Measurements from ENCODE around the gene CACNB3.
"Not testable (repeated sequence)": the region's sequence is repeated elsewhere in the genome, so short reads cannot be mapped to it uniquely, and the experiment has no call there.

Gene CACNB3

GRCh38 chr12:48859607-48860006, 41.3 kb downstream of the CACNB3 start:
- no peak for DNase-seq
- Mint-ChIP-seq H3K36me3 (ENCODE audit: low read depth) (peaks cover 36% of the 10 kb centered on the region), H3K27me3 (ENCODE audit: low read depth, poor library complexity) (peaks cover 14% of the 10 kb centered on the region), H3K27ac (no peak overlapping the region), H3K9me3 (no peaks in the 10 kb centered on the region), H3K4me1 (peaks cover 34% of the 10 kb centered on the region), H3K4me3 (no peak overlapping the region)
- TF ChIP-seq, protein P1, sequence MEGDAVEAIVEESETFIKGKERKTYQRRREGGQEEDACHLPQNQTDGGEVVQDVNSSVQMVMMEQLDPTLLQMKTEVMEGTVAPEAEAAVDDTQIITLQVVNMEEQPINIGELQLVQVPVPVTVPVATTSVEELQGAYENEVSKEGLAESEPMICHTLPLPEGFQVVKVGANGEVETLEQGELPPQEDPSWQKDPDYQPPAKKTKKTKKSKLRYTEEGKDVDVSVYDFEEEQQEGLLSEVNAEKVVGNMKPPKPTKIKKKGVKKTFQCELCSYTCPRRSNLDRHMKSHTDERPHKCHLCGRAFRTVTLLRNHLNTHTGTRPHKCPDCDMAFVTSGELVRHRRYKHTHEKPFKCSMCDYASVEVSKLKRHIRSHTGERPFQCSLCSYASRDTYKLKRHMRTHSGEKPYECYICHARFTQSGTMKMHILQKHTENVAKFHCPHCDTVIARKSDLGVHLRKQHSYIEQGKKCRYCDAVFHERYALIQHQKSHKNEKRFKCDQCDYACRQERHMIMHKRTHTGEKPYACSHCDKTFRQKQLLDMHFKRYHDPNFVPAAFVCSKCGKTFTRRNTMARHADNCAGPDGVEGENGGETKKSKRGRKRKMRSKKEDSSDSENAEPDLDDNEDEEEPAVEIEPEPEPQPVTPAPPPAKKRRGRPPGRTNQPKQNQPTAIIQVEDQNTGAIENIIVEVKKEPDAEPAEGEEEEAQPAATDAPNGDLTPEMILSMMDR (IDR thresholded peaks at IDR 0.05) = no peak

DNA sequence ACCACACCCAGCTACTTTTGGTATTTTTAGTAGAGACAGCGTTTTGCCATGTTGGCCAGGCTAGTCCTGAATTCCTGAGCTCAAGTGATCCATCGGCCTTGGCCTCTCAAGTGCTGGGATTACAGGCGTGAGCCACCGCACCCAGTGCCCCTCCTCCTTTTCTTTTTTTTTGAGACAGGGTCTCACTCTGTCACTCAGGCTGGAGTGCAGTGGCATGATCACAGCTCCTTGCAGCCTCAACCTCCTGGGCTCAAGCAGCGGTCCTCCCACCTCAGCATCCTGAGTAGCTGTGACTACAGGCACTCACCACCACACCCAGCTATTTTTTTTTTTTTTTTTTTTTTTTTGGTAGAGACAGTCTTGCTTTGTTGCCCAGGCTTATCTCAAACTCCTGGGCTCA, 41.9 kb downstream of the CACNB3 start:
- peaks cover 40% of the 10 kb centered on the region for H3K4me1 Mint-ChIP-seq
- peaks cover 36% of the 10 kb centered on the region for H3K36me3 Mint-ChIP-seq (ENCODE audit: low read depth)
- DNase-seq, H3K27ac Mint-ChIP-seq, H3K9me3 Mint-ChIP-seq, H3K4me3 Mint-ChIP-seq: not testable (repeated sequence)
- H3K27me3 Mint-ChIP-seq (ENCODE audit: low read depth, poor library complexity) = peaks cover 17% of the 10 kb centered on the region

GRCh38 chr12:48861111-48861510, 42.8 kb downstream of the CACNB3 start:
- no peak overlapping the region for H3K27ac Mint-ChIP-seq
- no peak overlapping the region for H3K4me3 Mint-ChIP-seq
- H3K4me1 Mint-ChIP-seq = peaks cover 49% of the 10 kb centered on the region
- H3K9me3 Mint-ChIP-seq = no peaks in the 10 kb centered on the region
- TF ChIP-seq, protein P1 (IDR thresholded peaks at IDR 0.05) = no peak
- peaks cover 36% of the 10 kb centered on the region for H3K36me3 Mint-ChIP-seq (ENCODE audit: low read depth)
- no peak for DNase-seq
- peaks cover 17% of the 10 kb centered on the region for H3K27me3 Mint-ChIP-seq (ENCODE audit: low read depth, poor library complexity)

DNA sequence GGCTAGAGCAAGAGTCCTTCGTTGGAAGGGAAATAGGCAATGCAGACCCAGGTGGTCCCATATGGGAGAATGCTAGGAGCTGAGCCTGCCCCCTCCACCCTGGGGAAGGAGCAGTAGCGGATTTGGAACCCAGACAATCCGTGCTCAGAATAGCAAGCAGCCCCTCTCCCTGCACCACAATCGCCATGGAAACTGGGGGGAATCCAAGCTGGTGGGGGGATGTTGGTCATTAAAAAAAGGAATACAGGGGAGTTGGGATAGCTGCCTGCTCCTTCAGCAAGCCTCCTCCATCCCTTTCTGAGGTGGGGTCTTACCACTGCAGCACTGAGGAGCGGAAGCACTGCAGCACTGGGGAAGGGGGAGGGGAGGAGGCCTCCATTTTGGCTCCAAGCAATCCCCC, 44.5 kb downstream of the CACNB3 start:
- peaks cover 17% of the 10 kb centered on the region for H3K27me3 Mint-ChIP-seq (ENCODE audit: low read depth, poor library complexity)
- no peak for DNase-seq
- no peaks in the 10 kb centered on the region for H3K9me3 Mint-ChIP-seq
- TF ChIP-seq, protein P1 (IDR thresholded peaks at IDR 0.05) = no peak
- peaks cover 52% of the 10 kb centered on the region for H3K4me1 Mint-ChIP-seq
- H3K4me3 Mint-ChIP-seq = peak overlapping the region; percentile 92
- H3K36me3 Mint-ChIP-seq (ENCODE audit: low read depth) = peaks cover 34% of the 10 kb centered on the region
- H3K27ac Mint-ChIP-seq = peak overlapping the region; percentile 61

DNA sequence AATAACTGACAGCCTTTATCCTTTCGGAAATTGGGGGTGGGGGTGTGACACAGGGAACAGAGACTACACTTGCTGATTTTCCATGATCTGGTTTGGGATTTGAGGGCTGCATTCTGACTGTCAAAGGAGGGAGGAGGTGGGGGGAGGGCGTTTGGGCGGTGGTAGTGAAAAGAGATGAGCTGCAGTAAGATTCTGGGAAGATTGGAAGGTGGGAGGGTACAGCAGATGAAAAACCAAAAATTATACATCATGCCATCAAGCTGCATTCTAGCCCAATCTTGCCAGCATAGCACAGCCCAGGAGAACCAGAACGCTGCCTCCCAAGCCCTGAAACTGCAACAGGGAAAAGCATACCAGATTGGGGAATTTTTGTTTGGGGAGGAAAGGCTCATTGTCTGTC, 45.0 kb downstream of the CACNB3 start:
- Mint-ChIP-seq H3K27ac (peak overlapping the region; percentile 21), H3K27me3 (ENCODE audit: low read depth, poor library complexity) (peaks cover 17% of the 10 kb centered on the region), H3K4me1 (peaks cover 52% of the 10 kb centered on the region), H3K9me3 (no peaks in the 10 kb centered on the region), H3K4me3 (peak overlapping the region; percentile 92), H3K36me3 (ENCODE audit: low read depth) (peaks cover 28% of the 10 kb centered on the region)
- no peak for DNase-seq
- TF ChIP-seq, protein P1 (IDR thresholded peaks at IDR 0.05) = no peak

DNA sequence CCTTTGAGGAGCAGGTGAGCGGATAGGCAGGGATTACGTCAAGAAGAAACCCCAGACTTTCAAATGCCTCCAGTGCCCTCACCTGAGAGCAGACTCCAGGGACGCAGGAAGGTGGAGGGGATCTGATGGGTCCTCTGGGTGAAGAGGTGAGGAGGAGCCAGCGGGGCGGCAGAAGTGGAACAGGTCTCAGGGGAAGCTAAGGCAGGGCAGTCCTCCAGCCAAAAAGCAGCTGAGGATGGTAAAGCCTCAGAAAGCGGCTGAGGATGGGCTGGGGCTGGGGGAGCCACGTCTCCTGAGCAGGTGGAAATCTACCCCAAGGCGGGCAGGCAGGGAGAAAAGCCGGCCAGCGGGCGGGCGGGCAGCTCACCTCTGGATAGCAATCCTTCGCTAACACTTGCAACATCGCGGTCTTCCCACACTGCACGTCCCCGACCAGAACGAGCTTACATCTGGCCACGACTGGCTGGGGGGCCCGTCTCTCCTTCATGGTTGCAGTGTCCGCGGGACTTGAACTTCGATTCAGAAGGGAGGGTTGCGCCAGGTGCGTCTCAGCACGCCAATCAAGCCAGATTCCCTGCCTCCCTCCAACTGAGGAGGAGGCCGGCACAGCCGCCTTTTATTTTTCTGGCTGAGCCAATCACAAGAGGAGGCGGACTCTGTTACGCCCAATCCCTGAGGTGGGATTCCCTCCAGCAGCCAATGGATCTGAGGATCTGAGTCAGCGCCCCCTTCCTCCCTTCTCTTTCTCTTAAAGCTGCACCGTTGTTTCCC, 47.2 kb downstream of the CACNB3 start, which contains the start of gene RND1:
Gene RND1 (minus strand): TSS at position 590 of the 771 bp plus-strand sequence. CDS start 103 bp downstream, at position 487.
- DNase-seq = peak; percentile 82
- TF ChIP-seq, protein P1 (IDR thresholded peaks at IDR 0.05) = no peak
- Mint-ChIP-seq H3K4me3 (peak within 1 kb of the TSS; percentile 92), H3K36me3 (ENCODE audit: low read depth) (peaks cover 18% of the 10 kb centered on the region), H3K9me3 (no peaks in the 10 kb centered on the region), H3K4me1 (peaks cover 52% of the 10 kb centered on the region), H3K27ac (no peak within 1 kb of the TSS), H3K27me3 (ENCODE audit: low read depth, poor library complexity) (peaks cover 17% of the 10 kb centered on the region)
